GM18909 (cell line): ENCODE data around the gene MAPT.
"Not testable (repeated sequence)": the region's sequence is repeated elsewhere in the genome, so short reads cannot be mapped to it uniquely, and the experiment has no call there.

Source experiments
- ATAC-seq: cut with Tn5 transposase; IDR thresholded peaks from one replicate; pipeline ENCODE4 v1.9.1; 2021; ENCODE audit warnings: mild to moderate bottlenecking; ENCODE audit not compliant: unreplicated experiment, poor library complexity

The MAPT gene

DNA sequence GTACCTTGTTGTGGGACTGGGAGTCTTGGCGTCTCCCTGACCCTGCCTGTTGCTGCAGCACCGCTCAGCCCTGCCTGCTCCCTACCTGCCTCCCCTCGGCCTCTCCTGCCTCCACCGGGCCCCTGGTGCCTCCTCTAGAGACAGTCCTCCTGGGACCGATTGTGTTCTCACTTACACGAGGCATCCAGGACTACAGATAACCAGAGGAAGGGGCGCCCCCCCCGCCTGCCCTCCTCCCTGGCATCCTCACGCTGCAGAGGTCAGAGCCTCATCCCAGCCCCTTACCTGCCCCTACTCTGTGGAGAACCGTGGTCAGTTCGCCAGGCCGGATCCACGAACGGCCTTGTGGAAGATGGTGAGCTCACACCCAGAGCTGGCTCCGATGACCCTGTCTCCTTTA, 24.8 kb downstream of the MAPT start:
- no peak for ATAC-seq

DNA sequence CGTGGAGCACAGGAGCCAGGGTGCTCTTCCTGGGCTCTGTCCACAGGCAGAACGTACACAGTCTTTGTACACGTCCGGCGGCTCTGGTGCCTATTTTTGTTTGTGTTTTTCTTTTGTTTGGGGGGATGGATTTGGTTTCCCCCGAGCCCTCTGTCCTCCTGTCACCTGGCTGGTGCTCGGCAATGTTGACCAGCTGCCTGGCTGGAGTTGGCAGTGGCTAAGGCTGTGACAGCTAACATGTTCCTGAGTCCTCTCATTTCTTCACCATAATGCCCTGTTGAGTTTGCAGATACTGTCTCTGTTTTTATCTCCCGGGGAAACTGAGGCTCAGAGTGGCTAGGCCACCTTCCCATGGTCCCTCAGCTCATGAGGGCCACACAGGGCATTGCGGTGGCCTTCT, 25.7 kb downstream of the MAPT start:
- ATAC-seq: no peak

DNA sequence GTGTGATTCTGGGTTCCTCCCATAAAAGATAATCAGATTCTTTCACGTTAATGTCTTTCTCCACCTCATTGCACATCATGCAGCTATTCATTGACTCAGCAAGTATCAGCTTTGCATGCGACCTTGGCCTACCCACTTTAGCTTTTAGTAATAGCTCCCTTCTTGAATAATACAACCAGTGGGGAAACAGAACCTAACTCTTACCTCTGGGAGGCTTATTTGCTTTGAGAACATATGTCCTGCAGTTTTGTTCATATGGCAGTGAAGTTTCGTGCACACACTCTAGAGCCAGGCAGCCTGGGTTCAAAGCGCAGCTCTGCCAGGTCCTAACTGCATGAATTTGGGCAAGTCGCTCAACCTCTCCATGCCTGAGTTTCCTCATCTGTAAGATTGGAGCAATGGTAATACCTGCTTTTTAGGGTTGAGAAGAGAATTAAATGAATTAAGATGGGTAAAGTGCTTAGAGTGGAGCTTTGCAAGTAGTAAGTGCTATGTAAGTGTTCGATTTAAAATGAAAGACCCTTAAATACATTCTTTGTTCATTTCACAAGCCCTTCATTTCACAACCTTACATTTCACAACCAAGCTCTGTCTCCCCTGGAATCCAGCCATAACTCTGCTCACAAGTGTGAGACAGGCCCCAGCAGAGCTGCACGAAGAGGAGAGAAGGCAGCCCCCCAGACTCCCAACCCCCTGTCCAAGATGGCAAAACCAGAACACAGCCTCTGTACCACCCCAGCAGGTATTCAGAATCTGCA, 29.3 kb downstream of the MAPT start:
- no peak for ATAC-seq

DNA sequence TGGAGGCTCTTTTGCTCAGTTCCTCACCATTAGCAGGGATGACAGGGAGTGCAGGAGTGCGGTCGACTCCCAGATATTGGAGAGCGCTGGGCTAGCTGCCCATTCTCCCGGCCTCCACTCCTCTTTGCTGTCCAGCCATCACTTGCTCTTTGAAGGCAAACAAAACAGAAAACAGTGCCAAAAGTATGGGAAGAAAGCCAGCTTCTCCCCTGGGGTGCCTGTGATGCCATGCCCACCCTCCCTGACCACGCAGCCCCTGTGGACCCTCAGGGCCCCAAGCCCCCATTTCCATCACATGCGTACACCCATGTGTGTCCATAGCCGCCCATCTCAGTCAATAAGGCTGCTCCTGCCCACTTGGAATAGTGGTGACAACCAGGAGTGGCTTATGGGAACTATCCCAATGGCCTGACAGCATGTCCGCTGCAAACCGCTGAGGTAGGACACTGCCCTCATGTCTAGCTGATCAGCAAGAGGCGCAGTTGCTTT, 30.0 kb downstream of the MAPT start:
- no peak for ATAC-seq

DNA sequence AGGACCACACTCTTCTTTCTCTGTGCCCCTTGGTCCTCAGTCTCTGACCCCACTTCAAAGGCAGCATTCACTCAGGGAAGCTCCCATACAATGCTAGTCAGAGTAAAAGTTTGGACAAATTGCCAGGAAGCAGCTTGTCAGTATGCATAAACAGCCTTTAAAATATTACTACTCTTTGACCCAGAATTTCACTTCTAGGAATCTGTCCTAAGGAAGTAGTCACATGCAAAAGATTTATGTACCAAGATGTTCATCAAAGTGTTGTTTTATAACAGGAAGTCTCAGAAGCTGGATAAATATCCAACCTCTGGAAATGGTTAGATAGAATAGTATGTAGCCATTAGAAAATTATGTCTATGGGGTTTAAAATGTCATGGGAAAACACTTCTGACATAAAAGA, 31.0 kb downstream of the MAPT start:
- no peak for ATAC-seq

DNA sequence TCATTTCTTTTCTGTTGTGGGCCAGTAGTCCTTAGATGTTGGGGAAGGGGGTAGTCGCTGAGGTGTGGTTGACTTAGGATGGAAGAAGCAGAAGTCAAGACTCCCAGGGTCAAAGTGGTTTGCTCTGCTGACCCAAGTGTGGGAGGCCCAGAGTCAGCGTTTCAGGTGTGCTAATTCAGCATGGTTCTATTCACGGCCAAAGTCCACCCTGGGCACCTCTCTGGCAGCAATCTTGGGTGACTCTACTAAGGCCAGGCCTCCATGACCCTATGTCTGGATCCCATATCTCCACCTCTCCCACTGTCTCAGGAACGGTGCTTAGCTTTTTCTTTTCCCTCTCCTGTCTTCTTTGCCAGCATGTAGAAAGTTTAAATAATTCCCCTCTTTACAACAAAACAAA, 32.9 kb downstream of the MAPT start:
- ATAC-seq: no peak

DNA sequence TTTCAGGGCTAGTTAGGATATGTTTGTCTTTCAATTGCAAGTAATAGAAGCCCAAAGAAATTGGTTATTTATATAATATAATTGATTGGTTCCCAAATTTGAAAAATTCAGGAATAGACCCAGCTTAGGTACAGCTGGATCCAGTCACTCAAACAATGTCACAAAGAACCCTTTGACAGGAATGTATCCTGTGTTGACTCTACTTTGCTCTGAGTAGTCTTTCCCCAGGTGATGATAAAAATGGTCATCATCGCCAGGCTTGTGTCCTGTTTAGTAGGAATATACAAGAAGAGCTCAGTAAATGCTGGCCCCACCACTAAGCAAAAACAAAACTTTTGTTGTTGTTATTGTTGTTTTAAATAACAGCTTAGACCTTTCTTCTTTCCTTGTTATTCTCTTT, 35.0 kb downstream of the MAPT start:
- no peak for ATAC-seq

DNA sequence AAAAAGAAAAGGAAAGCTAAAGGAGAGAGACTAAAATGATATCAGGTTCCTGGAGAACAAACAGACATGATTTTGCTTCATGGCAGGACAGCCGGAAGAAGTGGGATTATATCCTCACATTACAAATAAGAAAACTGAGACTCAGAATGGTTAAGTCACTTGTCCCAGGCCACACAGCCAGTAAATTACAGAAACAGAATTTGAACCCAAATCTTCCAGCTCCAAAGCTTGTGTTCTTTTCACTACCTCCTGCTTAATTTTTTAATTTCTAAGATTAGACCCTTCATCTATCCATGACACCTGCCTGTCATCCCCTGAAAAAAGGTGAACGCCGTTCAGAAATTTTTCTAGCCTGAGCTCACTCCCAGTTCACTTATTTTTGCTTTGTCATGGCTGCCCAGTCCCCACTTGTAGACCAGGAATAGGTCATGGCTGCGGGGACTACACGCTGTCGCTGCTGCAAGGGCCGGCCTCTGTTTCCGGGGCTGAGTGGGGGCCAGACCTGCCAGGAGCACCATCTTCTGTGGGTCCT, 36.1 kb downstream of the MAPT start:
- ATAC-seq: no peak

DNA sequence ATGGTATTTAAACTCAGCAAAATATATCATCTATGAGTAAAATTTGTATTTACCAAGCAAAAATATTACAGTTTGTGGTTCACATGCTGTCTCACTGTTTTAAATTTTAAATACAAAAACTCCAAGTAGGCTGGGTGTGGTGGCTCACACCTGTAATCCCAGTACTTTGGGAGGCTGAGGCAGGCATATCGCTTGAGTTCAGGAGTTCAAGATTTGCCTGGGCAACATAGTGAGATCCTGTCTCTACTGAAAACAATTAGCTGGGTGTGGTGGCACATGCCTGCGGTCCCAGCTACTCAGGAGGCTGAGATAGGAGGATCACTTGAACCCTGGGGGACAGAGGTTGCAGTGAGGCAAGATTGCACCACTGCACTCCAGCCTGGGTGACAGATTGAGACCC, 37.3 kb downstream of the MAPT start:
- no peak for ATAC-seq

DNA sequence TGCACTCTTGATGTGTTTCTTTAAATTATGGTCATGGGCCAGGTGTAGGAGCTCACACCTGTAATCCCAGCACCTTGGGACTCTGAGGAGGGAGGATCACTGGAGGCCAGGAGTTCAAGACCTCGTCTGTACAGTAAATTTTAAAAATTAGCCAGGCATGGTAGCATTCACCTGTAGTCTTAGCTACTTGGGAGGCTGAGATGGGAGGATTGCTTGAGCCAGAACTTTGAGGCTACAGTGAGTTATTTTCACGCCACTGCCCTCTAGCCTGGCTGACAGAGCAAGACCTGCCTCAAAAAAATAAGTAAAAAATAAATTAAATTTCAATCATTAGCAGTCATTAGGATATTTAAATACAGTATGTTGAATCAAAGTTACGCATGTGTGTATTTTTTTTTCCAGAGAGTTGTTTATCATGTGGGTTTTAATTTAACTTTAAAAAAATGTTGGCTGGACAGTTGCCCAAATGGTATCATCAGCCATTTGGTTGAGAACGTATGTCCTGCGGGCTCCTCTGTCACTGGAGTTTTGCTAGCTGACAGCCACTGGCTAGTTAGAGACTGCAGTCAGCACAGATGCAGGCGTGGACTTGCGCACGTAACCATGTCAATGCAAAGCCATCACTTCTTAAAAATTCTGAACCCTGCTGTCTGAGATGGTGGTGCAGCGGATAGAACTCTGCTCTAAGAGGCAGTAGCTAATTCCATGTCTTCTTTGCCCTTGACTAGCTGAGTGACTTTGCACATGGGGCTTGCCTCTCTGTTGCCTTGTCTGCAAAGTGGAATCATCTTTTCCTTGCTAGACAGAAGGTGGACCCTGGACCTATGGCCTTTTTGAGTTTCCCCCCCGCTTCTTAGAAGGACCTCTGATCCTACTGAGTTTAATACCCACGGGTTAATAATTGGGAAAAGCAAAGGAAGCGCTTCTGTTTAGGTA, 40.0 kb downstream of the MAPT start:
- no peak for ATAC-seq

DNA sequence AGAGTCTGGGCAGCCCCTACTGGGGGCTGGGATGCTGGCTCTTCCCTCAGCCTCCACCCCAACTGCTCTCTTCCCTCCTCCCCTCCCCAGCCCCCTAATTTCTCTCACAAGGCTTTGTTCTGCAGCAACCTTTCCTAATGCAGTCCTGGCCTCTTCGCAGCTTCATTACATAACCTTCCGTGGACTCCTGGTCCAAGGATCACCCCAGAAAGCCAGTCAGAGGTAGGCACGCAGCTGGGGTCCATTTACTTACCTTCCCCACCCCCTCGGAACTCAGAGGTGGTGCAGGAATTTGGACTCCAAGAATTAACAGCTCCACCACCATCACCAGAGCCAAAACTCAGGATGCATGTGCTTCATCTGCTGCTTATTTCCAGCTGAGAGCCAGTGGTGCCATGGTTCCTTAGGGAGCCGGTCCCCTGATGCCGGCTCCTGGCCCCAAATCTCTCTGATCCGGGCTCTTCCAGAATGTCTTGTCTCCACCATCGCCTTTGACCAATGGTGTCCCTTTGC, 40.9 kb downstream of the MAPT start:
- no peak for ATAC-seq

DNA sequence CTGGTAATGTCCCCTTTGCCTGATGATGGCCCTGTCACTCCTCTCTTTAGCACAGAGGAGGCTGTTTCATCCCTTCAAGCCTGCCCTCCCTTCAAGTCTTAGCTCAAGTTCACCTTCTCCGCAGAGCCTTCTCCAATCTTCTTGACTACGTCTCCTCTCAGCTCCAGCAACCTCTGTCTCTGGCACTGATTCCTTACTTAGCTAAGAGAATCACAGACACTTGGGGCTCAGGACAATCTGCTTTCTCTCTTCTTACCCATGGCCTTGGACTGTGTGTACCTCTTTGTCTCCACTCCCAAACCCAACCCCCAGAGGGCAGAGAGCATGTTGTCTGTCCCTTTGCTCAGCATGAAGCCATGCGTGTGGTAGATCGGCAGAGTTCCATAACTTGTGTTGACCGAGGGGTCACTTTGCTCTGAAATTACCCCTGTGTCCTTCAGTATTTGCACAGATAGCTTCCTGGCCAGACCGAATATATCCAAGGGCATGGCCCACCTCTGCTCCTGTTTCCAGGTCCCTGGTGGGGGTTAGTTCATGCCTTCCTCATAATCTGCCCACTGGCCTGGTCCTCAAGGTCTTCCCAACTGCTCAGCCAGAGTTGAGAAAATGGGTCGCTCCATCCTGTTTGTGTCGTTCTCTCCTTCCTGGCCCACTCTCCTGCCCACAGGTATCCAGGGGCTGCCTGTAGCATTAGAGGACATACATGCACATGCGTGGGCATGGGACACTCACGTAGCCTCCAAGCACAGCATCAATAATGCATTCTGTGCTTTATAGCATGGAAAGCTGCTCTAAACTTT, 41.6 kb downstream of the MAPT start:
- ATAC-seq: no peak

DNA sequence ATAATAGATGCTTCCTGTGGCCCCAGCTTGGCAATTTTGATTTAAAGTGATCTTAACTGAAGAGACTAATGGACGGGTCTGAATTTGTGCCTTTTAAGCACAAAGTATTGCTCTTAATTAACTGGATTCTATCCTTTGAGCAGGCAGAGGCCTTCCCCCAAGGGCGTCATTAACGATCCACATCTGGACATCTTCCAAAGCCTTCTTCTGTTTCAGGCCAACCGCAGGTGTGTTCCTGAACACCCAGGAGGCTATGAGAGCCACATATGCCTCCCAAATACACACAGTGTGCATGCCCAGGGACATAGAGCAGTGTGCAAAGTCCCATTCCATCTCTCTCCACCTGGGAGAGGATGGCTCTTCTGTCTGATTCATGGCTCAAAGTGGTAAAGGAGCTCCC, 42.3 kb downstream of the MAPT start:
- no peak for ATAC-seq

DNA sequence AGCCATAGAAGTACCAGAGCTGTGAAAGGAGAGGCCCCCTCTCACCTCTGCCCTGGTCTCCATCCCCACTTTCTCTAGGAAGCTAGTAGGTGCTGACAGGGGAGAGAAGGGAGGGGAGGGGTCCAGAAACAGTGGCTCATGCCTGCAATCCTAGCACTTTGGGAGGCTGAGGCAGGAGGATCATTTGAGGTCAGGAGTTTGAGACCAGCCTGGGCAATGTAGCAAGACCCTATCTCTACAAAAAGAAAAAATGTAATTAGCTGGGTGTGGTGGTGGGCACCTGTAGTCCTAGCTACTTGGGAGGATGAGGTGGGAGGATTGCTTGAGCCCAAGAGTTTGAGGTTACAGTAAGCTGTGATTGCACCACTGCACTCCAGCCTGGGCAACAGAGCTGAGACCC, 42.8 kb downstream of the MAPT start:
- not testable (repeated sequence) for ATAC-seq

DNA sequence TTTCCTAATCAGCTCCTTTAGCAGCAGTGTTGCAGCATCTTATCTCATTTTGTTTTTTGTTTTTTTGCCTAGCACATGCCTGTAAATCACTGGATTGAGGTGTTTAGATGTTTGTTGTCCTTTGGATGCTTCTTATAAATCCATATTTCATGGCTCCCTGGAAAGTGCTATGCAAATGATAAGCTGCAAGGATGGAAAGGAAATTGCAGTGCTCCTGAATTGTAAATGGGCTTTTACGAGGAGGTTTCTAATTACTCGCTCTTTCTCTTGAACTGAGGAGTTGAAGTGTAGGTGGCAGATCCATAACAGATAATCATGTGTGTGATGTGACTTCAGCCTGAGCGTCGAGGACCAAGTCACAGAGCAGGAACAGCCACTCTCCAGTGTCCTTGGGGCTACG, 45.0 kb downstream of the MAPT start:
- ATAC-seq: no peak

DNA sequence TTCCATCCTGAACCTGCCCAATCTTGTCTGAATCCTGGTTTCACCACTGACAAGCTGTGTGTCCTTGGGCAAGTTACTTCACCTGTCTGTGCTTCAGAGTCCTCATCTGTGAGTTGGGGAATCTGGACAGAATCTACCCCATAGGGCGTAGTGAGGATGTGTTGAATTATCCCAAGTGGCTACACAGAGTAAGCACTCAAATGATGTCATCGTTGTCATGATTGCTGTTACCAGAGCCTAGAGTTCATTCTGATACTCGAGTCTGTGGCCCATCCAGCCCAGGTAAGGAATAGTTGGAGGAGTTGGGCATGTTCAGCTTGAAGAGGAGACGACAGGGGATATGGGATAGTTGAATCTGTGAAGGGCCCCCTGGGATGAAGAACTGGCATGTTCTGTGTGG, 45.9 kb downstream of the MAPT start:
- no peak for ATAC-seq

DNA sequence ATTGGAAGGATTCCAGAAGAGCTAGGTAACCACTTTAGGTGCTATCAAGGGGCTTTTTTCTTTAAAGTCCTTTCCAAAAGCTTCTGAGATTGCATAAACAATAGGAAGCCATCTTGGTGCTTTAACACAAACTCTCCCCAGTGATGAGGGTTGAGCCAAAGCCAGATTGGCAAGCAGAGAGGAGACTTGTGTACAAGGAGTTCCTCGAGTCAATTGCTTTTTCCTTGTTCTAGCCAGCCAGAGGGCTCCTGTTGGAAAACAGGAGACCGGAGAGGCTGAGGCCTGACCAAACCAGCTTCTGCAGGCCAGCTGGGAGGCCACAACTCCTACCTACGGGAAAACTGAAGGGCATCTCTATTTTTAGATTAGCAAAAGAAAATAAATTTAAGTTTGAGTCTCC, 46.5 kb downstream of the MAPT start:
- ATAC-seq: no peak

DNA sequence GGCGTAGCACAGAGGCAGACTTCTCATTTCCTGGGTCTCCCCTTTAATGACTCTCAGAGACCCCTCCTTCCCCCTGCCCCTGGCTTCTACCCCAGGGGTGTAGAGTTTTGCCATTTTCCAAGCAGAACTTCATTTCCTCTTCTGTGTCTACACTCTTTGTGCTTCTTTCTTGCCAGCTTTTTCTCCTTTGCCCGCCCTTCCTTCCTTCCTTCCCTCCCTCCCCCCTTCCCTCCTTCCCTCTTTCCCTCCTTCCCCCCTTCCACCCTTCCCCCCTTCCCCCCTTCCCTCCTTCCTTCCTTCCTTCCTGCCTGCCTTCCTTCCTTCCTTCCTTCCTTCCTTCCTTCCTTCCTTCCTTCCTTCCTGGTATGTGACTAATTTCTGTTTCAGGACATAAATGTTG, 47.0 kb downstream of the MAPT start:
- ATAC-seq: no peak

DNA sequence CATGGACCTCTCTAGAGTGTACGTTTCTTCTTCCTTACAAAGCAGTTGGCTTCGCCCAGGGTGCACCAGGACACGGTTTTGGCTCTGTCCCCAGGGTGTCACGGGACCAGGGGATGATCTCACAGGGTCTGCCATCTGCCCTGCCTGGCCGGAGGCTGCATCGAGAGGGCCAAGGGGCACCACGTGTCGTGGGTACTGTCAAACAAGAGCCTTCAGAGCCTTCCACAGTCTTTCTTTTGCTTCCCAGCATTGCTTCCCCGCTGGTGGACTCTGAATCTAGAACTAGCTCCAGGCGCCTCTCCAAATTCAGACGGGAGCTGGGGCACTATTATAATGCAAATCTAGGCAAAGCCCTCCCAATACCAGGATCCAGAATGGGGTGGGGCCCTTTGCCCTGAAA, 47.9 kb downstream of the MAPT start:
- ATAC-seq: no peak

DNA sequence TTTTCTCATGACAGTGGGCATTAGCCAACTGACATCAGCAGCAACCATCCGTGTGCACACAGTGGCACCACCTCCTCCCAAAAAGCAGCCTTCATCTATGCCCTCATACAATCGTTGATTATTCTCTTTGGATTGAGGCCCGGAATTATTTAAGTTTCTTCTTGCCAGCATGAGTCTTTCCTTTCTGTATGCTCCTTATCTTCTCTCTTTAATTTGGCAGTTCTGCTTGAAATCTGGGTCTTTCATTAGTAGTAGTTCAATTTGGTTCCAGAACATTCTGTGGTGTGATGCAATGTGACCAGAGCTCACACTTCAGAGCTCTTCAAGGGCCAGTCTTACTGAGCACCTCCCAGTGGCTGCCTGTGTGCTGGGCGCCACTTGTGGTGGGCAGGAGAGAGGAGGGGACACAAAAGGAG, 52.5 kb downstream of the MAPT start:
- ATAC-seq: no peak
